ENCODE data around the gene GALNT2. TPM values are rescaled to one million over a fixed set of nuclear protein-coding genes. Genes with fewer than 3 reads are reported as not detected.
A peak's percentile ranks its signal among the peaks of the same experiment; 100 is the strongest.

GALNT2 gene
- total and polyA plus RNA-seq, 3 experiments from 2014 or later: 15.7 to 69.0 (median 65.6) TPM

DNA sequence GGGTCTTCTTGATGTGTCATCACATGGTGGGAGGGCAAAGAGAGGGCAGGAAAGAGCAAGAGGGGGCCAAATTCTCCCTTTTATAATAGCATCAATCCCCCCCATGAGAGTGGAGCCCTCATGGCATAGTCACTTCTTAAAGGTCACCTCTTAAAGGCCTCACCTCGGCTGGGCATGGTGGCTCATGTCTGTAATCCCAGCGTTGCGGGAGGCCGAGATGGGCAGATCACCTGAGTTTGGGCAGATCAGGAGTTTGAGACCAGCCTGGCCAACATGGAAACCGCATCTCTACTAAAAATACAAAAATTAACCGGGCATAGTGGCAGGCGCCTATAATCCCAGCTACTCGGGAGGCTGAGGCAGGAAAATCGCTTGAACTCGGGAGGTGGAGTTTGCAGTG is 189.0 kb downstream of the GALNT2 start:
- Mint-ChIP-seq H3K9me3 (no peaks in the 10 kb centered on the region), H3K4me3 (no peak overlapping the region), H3K4me1 (peaks cover 0 to 6% (median 0%) of the 10 kb centered on the region in 3 donors), H3K27me3 (no peaks in the 10 kb centered on the region), H3K36me3 (peaks cover 8 to 79% (median 28%) of the 10 kb centered on the region in 3 donors), H3K27ac (no peak overlapping the region)
- no peaks in the 10 kb centered on the region for H3K4me1 ChIP-seq (ENCODE audit: insufficient read depth, low read length)
- CTCF ChIA-PET: no interaction called here
- no peak overlapping the region for H3K4me3 ChIP-seq (ENCODE audit: low read length)
- no peaks in the 10 kb centered on the region for H3K27me3 ChIP-seq (ENCODE audit: insufficient read depth, low read length, poor library complexity, severe bottlenecking)
- H3K27ac ChIP-seq (ENCODE audit: low read depth, low read length): no peak overlapping the region
- no peaks in the 10 kb centered on the region for H3K9me3 ChIP-seq (ENCODE audit: low read length)
- DNase-seq: no peak
- H3K36me3 ChIP-seq (ENCODE audit: insufficient read depth, low read length): peaks cover 10% of the 10 kb centered on the region
- POLR2A ChIA-PET: no interaction called here

DNA sequence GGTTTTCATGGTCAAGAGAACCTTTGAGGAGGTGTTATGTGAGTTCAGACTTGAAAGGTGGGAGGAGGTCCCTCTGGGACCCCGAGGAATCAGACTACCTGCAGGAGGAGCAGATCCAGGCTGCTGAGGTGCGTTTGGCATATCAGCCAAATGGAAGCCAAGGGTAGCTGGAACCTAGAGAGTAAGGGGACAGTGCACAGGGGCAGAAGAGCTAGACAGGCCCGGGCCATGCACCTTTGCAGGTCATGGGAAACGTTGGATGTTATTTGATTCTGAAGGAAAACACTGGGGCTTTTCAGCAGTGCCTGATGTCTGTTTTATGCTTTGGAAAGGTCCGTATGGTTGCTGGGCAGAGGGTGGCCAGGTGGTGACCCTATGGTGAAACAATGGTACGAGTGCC is 189.9 kb downstream of the GALNT2 start:
- Histone ChIP-seq H3K36me3 (ENCODE audit: insufficient read depth, low read length) (peaks cover 13% of the 10 kb centered on the region), H3K9me3 (ENCODE audit: low read length) (no peaks in the 10 kb centered on the region), H3K4me1 (ENCODE audit: insufficient read depth, low read length) (no peaks in the 10 kb centered on the region), H3K4me3 (ENCODE audit: low read length) (no peak overlapping the region), H3K27ac (ENCODE audit: low read depth, low read length) (no peak overlapping the region), H3K27me3 (ENCODE audit: insufficient read depth, low read length, poor library complexity, severe bottlenecking) (no peaks in the 10 kb centered on the region)
- DNase-seq: no peak
- Mint-ChIP-seq H3K4me3 (no peak overlapping the region), H3K27me3 (no peaks in the 10 kb centered on the region), H3K9me3 (no peaks in the 10 kb centered on the region), H3K4me1 (peaks cover 0 to under 1% (median 0%) of the 10 kb centered on the region in 3 donors), H3K27ac (peak overlapping the region in 1 of 8 donors; percentile 48), H3K36me3 (peaks cover 8 to 79% (median 27%) of the 10 kb centered on the region in 3 donors)
- CTCF ChIA-PET: no interaction called here
- POLR2A ChIA-PET: no interaction called here

DNA sequence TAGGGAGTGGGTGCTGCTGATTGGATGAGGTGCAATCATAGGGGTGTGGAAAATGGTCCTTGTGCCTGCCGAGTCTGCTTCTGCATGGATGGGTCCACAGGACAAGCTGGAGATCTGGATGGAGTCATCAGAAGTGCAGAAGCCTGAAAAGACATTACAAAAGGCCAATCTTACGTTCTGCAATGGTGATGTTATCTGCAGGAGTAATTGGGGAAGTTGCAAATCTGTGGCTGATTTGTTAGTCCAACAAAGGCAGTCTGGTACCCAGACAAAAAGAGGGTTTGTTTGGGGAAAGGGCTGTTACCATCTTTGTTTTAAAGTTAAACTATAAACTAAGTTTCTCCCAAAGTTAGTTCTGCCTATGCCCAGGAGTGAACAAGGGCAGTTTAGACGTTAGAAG is 192.6 kb downstream of the GALNT2 start:
- Histone ChIP-seq H3K27ac (ENCODE audit: low read depth, low read length) (no peak overlapping the region), H3K4me3 (ENCODE audit: low read length) (no peak overlapping the region), H3K4me1 (ENCODE audit: insufficient read depth, low read length) (no peaks in the 10 kb centered on the region), H3K36me3 (ENCODE audit: insufficient read depth, low read length) (peaks cover 20% of the 10 kb centered on the region), H3K27me3 (ENCODE audit: insufficient read depth, low read length, poor library complexity, severe bottlenecking) (no peaks in the 10 kb centered on the region), H3K9me3 (ENCODE audit: low read length) (no peaks in the 10 kb centered on the region)
- Mint-ChIP-seq H3K9me3 (no peaks in the 10 kb centered on the region), H3K36me3 (peaks cover 8 to 86% (median 34%) of the 10 kb centered on the region in 3 donors), H3K27me3 (no peaks in the 10 kb centered on the region), H3K4me3 (no peak overlapping the region), H3K4me1 (no peaks in the 10 kb centered on the region), H3K27ac (peak overlapping the region in 1 of 8 donors; percentile 47)
- CTCF ChIA-PET: no interaction called here
- POLR2A ChIA-PET: no interaction called here
- DNase-seq: no peak

DNA sequence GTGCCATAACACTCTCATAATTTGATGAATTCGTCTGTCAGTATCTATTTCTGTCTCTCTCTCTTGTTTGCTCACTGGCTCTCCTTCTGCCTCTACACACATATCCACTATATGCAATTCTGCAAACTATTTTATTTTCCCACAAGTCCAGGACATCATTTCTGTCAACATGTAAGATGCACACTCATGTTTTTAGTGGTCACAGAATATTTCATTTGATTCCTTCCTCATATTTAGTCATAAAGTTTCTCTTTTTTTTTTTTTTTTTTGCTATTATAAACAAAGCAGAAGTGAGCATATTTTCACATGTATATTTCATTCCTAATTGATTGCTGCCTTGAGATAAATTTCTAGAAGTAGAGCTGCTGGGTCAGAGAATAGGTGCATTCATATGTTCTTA is 193.8 kb downstream of the GALNT2 start:
- ChIA-PET POLR2A (no interaction called here), CTCF (interaction anchor here (1.1 kb wide), 1 partner anchor 14 kb away, joined by 3 read pairs; no protein-coding TSS in a partner anchor)
- Mint-ChIP-seq H3K9me3 (no peaks in the 10 kb centered on the region), H3K27me3 (no peaks in the 10 kb centered on the region), H3K27ac (peak overlapping the region in 1 of 8 donors; percentile 66), H3K4me3 (no peak overlapping the region), H3K4me1 (no peaks in the 10 kb centered on the region), H3K36me3 (peaks cover 8 to 86% (median 26%) of the 10 kb centered on the region in 3 donors)
- H3K9me3 ChIP-seq (ENCODE audit: low read length): no peaks in the 10 kb centered on the region
- H3K27me3 ChIP-seq (ENCODE audit: insufficient read depth, low read length, poor library complexity, severe bottlenecking): no peaks in the 10 kb centered on the region
- no peak overlapping the region for H3K4me3 ChIP-seq (ENCODE audit: low read length)
- no peak overlapping the region for H3K27ac ChIP-seq (ENCODE audit: low read depth, low read length)
- DNase-seq: no peak
- peaks cover 22% of the 10 kb centered on the region for H3K36me3 ChIP-seq (ENCODE audit: insufficient read depth, low read length)
- H3K4me1 ChIP-seq (ENCODE audit: insufficient read depth, low read length): no peaks in the 10 kb centered on the region

DNA sequence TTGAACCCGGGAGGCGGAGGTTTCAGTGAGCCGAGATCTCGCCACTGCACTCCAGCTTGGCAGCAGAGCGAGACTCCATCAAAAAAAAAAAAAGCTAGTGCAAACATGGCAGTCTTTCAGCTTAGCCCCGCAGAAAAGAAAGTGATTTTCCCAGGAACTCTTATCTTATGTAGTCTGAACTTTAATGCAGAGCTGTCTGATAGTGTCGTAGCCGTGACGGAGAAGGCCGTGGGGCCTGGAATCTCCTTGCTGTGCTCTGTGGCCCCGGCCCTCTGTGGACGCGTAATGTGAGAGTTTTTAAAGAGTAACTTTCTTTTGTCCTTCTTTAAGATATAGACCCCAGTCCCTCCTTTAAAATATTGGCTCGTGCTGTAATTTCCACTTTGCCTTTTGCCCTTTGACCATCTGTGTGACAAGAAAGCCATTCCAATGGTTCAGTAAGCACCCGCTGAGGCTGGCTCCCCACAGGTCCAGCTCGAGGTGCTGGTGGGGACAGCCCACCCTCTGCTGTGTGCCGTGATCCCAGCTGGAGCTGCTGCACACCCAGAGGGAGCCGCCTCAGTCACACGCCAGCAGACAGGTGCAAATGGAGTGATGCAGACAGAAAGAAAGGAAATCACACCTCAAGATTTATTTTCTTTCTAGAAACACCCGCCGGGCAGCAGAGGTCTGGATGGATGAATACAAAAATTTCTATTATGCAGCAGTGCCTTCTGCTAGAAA is 195.1 kb downstream of the GALNT2 start:
- CTCF ChIA-PET: interaction anchor here (1.1 kb wide), 1 partner anchor 15 kb away, joined by 3 read pairs; no protein-coding TSS in a partner anchor

DNA sequence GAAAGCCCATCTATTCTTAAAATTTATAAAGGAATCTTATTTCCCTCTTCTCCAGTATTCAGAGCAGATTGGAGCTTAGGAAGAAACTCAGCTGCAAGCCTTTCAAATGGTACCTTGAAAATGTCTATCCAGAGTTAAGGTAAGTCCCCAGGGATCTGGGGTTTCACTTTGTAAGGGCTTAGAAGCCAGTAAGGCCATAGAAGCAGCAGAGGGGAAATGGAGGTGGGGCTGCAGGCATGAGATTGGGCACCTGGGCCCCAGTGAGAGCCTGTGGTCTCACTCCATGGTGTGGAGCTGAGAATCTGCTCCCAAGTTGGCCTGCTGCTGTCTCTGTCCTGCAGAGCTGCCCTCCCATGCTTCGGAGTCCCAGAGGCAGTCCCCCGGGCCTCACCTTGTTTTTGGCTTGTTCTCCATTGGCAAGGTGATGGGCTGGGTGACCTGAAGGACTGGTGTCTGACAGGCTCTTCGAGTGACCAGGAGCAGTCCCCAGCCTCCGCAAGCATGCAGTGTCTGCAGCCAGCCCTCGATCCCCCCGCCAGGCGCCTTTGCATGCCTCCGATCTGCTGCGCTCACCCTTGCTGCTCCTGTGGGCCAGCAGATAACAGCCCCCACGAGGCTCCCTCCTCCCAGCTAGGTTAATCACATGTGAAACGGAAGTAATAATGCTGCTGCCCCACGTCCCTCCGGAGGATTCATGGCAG is 196.0 kb downstream of the GALNT2 start:
- Mint-ChIP-seq H3K9me3 (no peaks in the 10 kb centered on the region), H3K4me1 (peaks cover 0 to 2% (median 0%) of the 10 kb centered on the region in 3 donors), H3K36me3 (peaks cover 5 to 88% (median 25%) of the 10 kb centered on the region in 3 donors), H3K27ac (no peak overlapping the region), H3K4me3 (no peak overlapping the region), H3K27me3 (no peaks in the 10 kb centered on the region)
- CTCF ChIA-PET: no interaction called here
- Histone ChIP-seq H3K27ac (ENCODE audit: low read depth, low read length) (no peak overlapping the region), H3K4me3 (ENCODE audit: low read length) (no peak overlapping the region), H3K27me3 (ENCODE audit: insufficient read depth, low read length, poor library complexity, severe bottlenecking) (no peaks in the 10 kb centered on the region), H3K36me3 (ENCODE audit: insufficient read depth, low read length) (peaks cover 22% of the 10 kb centered on the region), H3K4me1 (ENCODE audit: insufficient read depth, low read length) (no peaks in the 10 kb centered on the region), H3K9me3 (ENCODE audit: low read length) (no peaks in the 10 kb centered on the region)
- no peak for DNase-seq
- POLR2A ChIA-PET: no interaction called here

More for the DNA sequence above, 195.1 kb downstream of the GALNT2 start:
- H3K4me1 Mint-ChIP-seq: no peaks in the 10 kb centered on the region
- H3K36me3 Mint-ChIP-seq: peaks cover 8 to 88% (median 27%) of the 10 kb centered on the region in 3 donors
- POLR2A ChIA-PET: no interaction called here
- H3K27me3 Mint-ChIP-seq: no peaks in the 10 kb centered on the region
- no peak overlapping the region for H3K27ac Mint-ChIP-seq
- H3K9me3 ChIP-seq (ENCODE audit: low read length): no peaks in the 10 kb centered on the region
- H3K4me3 ChIP-seq (ENCODE audit: low read length): no peak overlapping the region
- H3K27me3 ChIP-seq (ENCODE audit: insufficient read depth, low read length, poor library complexity, severe bottlenecking): no peaks in the 10 kb centered on the region
- no peak for DNase-seq
- H3K4me3 Mint-ChIP-seq: no peak overlapping the region
- H3K4me1 ChIP-seq (ENCODE audit: insufficient read depth, low read length): no peaks in the 10 kb centered on the region
- H3K9me3 Mint-ChIP-seq: no peaks in the 10 kb centered on the region
- peaks cover 22% of the 10 kb centered on the region for H3K36me3 ChIP-seq (ENCODE audit: insufficient read depth, low read length)
- no peak overlapping the region for H3K27ac ChIP-seq (ENCODE audit: low read depth, low read length)

DNA sequence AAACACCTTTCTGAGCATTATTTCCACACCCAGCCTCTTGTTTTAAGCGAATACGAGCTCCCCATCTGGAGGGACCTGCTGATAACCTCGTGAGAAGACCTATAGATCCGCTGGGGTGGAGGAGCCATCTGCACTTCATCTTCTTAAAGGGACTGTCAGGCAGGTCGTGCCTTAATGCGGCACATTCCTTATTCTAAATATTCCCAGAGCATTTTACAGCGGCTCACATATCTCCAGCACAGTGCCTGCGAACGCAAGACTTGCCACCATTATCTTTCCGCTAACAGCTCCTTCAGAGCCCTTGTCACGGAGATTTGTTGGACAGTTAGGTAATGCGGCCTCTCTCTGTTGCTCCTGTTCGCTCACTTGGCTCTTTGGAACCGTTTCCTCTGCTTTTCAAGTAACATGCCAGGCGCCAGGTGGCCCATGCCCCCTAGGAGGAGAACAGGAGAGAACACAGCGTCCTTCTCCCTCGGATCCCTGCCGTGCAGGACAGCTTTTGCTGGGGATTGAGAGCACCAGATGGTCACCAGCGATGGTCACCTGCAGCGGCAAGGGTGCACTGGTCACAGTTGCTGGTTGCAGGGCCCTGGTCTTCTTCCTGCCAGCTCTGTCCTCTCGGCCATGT is 196.6 kb downstream of the GALNT2 start:
- Mint-ChIP-seq H3K36me3 (peaks cover 5 to 86% (median 22%) of the 10 kb centered on the region in 3 donors), H3K9me3 (no peaks in the 10 kb centered on the region), H3K27me3 (no peaks in the 10 kb centered on the region), H3K4me3 (no peak overlapping the region), H3K4me1 (peaks cover 0 to 5% (median 0%) of the 10 kb centered on the region in 3 donors), H3K27ac (no peak overlapping the region)
- Histone ChIP-seq H3K36me3 (ENCODE audit: insufficient read depth, low read length) (peaks cover 22% of the 10 kb centered on the region), H3K27ac (ENCODE audit: low read depth, low read length) (no peak overlapping the region), H3K9me3 (ENCODE audit: low read length) (no peaks in the 10 kb centered on the region), H3K4me1 (ENCODE audit: insufficient read depth, low read length) (no peaks in the 10 kb centered on the region), H3K4me3 (ENCODE audit: low read length) (no peak overlapping the region), H3K27me3 (ENCODE audit: insufficient read depth, low read length, poor library complexity, severe bottlenecking) (no peaks in the 10 kb centered on the region)
- POLR2A ChIA-PET: no interaction called here
- DNase-seq: no peak
- CTCF ChIA-PET: no interaction called here

DNA sequence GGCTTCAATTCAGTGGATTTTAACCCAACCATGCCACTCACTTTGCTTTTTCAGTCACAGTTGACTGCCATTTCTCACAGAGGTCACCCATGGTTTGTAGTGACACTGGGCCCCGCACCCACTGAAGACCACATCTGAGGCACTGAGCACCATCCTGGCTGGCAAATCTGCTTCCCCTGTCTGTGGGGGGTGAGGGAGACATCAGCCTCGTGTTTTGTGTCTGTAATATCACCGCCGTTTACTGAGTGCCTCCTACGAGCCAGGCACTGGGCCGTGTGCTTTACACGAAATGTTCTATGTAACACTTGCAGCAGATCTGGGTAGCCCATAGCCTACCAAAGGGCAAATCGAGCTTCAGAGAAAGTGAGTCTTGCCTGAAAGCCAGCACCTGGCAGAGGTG is 197.3 kb downstream of the GALNT2 start:
- Histone ChIP-seq H3K27ac (ENCODE audit: low read depth, low read length) (no peak overlapping the region), H3K9me3 (ENCODE audit: low read length) (no peaks in the 10 kb centered on the region), H3K27me3 (ENCODE audit: insufficient read depth, low read length, poor library complexity, severe bottlenecking) (no peaks in the 10 kb centered on the region), H3K4me1 (ENCODE audit: insufficient read depth, low read length) (no peaks in the 10 kb centered on the region), H3K36me3 (ENCODE audit: insufficient read depth, low read length) (peaks cover 22% of the 10 kb centered on the region), H3K4me3 (ENCODE audit: low read length) (no peak overlapping the region)
- no peak for DNase-seq
- Mint-ChIP-seq H3K36me3 (peaks cover 2 to 79% (median 22%) of the 10 kb centered on the region in 3 donors), H3K9me3 (no peaks in the 10 kb centered on the region), H3K4me3 (no peak overlapping the region), H3K27me3 (no peaks in the 10 kb centered on the region), H3K4me1 (peaks cover 1 to 9% (median 2%) of the 10 kb centered on the region in 3 donors), H3K27ac (no peak overlapping the region)
- ChIA-PET POLR2A (no interaction called here), CTCF (no interaction called here)
